Kidney epithelial cell (primary cell): ENCODE results near the gene IFITM5. TPM values are rescaled to one million over a fixed set of nuclear protein-coding genes. Genes with fewer than 3 reads are reported as not detected.
"Not testable (repeated sequence)": the region's sequence is repeated elsewhere in the genome, so short reads cannot be mapped to it uniquely, and the experiment has no call there.

Experiments
- DNase-seq: peaks from one replicate; pipeline ENCODE4 v3.0.0-alpha.2; 2010; ENCODE audit warnings: low read depth
- H3K27me3 ChIP-seq: 2 replicates; pipeline ENCODE4 v1.6.0; 2011; ENCODE audit warnings: low read length; ENCODE audit not compliant: control insufficient read depth, insufficient read depth
- H3K36me3 ChIP-seq: 2 replicates; pipeline ENCODE4 v1.5.1; 2011; ENCODE audit warnings: low read length; ENCODE audit not compliant: control insufficient read depth, insufficient read depth
- H3K4me3 ChIP-seq: 2 replicates; pipeline ENCODE4 v1.5.1; 2011; ENCODE audit warnings: low read depth, mild to moderate bottlenecking, control low read depth, low read length
- CTCF ChIP-seq: IDR thresholded peaks from 2 replicates; pipeline ENCODE4 v1.5.1; 2011; ENCODE audit warnings: mild to moderate bottlenecking, moderate library complexity, low read length, control low read depth, inconsistent platforms; ENCODE audit not compliant: insufficient read depth, poor library complexity, severe bottlenecking
- total RNA-seq: library from RNA; depleted of rRNA; stranded (reverse); fragments of >200 nt; gene quantifications from 2 replicates; pipeline ENCODE4 v1.2.3, GENCODE V29; 2015

IFITM5 gene
- total RNA-seq, 1 donor from 2014 or later = not detected

GRCh38 chr11:339963-340362 lies 40.6 kb upstream of the IFITM5 start:
- no peak for TF ChIP-seq CTCF
- no peak for DNase-seq
- H3K36me3 ChIP-seq = no peaks in the 10 kb centered on the region
- no peak overlapping the region for H3K4me3 ChIP-seq
- H3K27me3 ChIP-seq = no peaks in the 10 kb centered on the region

GRCh38 chr11:337711-338110 lies 38.4 kb upstream of the IFITM5 start:
- no peak for TF ChIP-seq CTCF

GRCh38 chr11:336659-337198 lies 37.4 kb upstream of the IFITM5 start:
- no peak for DNase-seq
- H3K36me3 ChIP-seq = no peaks in the 10 kb centered on the region
- no peak for TF ChIP-seq CTCF
- H3K27me3 ChIP-seq = no peaks in the 10 kb centered on the region
- no peak overlapping the region for H3K4me3 ChIP-seq

More at GRCh38 chr11:337711-338110, 38.4 kb upstream of the IFITM5 start:
- DNase-seq = no peak
- H3K27me3 ChIP-seq = no peaks in the 10 kb centered on the region
- H3K36me3 ChIP-seq = no peaks in the 10 kb centered on the region
- H3K4me3 ChIP-seq = no peak overlapping the region

DNA sequence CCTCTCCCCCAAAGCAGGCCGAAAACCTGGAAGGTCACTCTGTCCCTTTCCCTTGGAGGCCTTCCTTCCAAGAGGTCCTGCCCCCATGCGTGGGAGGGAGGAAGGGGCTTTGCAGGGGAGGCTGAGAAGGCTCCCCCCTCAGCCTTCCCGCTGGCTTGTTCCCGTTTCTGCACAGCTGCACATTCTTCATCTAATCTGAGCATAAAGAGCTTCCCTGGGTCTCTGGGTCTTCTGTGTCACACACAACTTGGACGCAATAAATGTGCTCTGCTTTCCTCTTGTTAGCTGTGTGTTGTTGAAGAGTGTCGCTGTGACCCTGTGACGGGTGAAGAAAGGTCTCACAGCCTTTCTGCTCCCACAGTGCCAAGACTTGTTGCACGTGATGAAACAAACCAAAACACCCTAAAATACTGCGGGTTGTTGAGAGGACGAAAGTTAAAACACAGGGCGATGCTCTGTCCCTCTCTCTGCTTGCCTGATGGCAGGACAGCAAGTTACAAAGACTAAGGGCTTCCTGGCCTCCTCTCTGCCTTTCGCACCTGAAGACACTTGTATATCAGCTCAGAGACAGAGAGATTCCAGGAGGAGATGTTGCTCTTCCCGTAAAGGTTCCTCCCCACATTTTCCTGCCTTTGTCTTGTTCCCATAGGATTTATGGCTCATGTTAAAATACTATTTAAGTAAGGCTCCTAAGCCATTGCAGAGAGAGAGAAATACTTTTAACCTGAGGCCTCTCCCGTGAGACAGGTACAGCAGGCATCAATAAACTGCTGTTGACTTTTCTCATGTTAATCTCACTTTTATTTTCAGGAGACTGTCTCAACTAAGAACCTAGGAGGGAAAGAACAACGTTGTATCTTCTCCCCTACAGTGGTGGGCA lies 36.7 kb upstream of the IFITM5 start:
- Histone ChIP-seq H3K36me3 (no peaks in the 10 kb centered on the region), H3K4me3 (no peak overlapping the region), H3K27me3 (no peaks in the 10 kb centered on the region)
- no peak for TF ChIP-seq CTCF
- DNase-seq = no peak

DNA sequence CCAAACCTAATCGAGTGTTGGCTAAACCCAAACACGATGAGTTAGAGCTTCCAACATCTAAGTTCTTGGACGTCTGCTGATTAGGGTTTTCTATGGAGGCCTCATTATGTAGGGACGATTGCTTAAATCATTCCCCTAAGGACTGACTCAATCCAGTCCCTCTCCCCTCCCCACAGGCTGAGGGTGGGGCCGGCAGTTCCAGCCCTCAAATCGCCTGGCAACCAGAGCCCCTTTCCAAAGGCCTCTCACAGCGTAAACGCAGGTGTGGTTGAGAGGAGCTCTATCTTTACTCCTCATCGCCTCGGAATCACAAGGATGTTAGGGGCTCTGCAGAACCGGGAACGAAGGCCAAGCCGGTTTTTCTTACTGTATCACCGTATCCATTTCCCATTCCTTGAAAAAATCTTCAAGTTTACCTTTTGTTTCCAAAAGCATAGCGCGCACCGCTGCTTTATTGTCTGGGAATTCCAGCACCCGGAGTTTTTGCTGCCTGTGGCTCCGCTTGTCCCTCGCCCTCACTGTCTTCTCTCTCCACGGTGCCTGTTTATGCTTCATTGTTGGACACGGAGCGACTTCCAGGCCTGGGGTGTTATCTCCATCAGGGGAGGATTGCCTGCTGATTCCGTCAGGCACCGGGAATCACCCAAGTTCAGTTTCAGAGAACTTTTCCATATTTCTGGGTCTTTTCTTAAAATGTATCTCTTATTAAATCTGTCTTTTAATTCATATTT lies 35.1 kb upstream of the IFITM5 start:
- TF ChIP-seq CTCF = no peak
- H3K27me3 ChIP-seq = no peaks in the 10 kb centered on the region
- no peak overlapping the region for H3K4me3 ChIP-seq
- no peak for DNase-seq
- no peaks in the 10 kb centered on the region for H3K36me3 ChIP-seq

DNA sequence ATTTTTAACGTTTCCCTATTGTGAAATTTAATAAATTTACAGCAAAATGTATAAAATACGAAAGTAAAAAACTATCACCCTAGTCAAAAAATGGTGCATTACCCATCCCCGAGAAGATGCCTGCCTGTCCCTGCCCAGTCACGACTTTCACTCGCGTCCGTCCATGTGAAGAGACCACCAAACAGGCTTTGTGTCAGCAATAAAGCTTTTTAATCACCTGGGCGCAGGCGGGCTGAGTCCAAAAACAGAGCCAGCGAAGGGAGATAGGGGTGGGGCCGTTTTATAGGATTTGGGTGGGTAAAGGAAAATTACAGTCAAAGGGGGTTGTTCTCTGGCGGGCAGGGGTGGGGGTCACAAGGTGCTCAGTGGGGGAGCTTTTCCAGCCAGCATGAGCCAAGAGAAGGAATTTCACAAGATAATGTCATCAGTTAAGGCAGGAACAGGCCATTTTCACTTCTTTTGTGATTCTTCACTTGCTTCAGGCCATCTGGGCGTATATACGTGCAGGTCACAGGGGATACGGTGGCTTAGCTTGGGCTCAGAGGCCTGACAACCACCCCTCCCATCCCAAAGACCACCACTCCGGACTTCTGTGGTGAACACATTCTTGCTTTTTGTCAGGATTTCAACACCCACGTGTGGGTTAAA lies 34.4 kb upstream of the IFITM5 start:
- not testable (repeated sequence) for DNase-seq, H3K36me3 ChIP-seq, H3K27me3 ChIP-seq, H3K4me3 ChIP-seq
